ENCODE data around the gene FAR2. TPM values are rescaled to one million over a fixed set of nuclear protein-coding genes. Genes with fewer than 3 reads are reported as not detected.

FAR2 gene
- polyA plus RNA-seq, 1 donor (not counting 4 experiments of a cell fraction or from before 2014, with no cell fraction given) = 9.2 TPM

GRCh38 chr12:29310899-29311298, 161.8 kb downstream of the FAR2 start:
- no peak for FAIRE-seq

GRCh38 chr12:29314416-29314815, 165.3 kb downstream of the FAR2 start:
- H3K9me3 ChIP-seq (ENCODE audit: control insufficient read depth, low read depth, low read length) = no peaks in the 10 kb centered on the region
- no peaks in the 10 kb centered on the region for H3K27me3 ChIP-seq (ENCODE audit: control insufficient read depth, extremely low read depth, insufficient read depth, low read length)
- no peak overlapping the region for H3K4me2 ChIP-seq (ENCODE audit: control insufficient read depth, extremely low read depth, insufficient read depth, low read depth, low read length)
- no peaks in the 10 kb centered on the region for H3K9me1 ChIP-seq (ENCODE audit: control insufficient read depth, extremely low read depth, insufficient read depth, low read length)
- H3K79me2 ChIP-seq (ENCODE audit: control insufficient read depth, insufficient read depth, low read length) = no peaks in the 10 kb centered on the region
- no peak for FAIRE-seq
- H3K36me3 ChIP-seq (ENCODE audit: control insufficient read depth in 2 of 2, extremely low read depth in 1 of 2, insufficient read depth in 2 of 2, low read length in 2 of 2) = no peaks in the 10 kb centered on the region
- no peak overlapping the region for H3K4me3 ChIP-seq (ENCODE audit: control insufficient read depth in 2 of 3, extremely low read depth in 1 of 3, insufficient read depth in 2 of 3, low read depth in 1 of 3, low read length in 3 of 3)
- TF ChIP-seq EZH2 (IDR thresholded peaks at IDR 0.05; ENCODE audit: low read length) (no peak), CTCF (optimal IDR thresholded peaks at IDR 0.05 in 1 of 3, IDR thresholded peaks at IDR 0.05 in 1 of 3, conservative IDR thresholded peaks at IDR 0.05 in 1 of 3; ENCODE audit: extremely low read depth in 1 of 3, insufficient read depth in 2 of 3, low read length in 3 of 3) (no peak)
- no peaks in the 10 kb centered on the region for H4K20me1 ChIP-seq (ENCODE audit: control insufficient read depth, extremely low read depth, insufficient read depth, low read length)
- no peak overlapping the region for H3K27ac ChIP-seq (ENCODE audit: control insufficient read depth, insufficient read depth, low read length)
- H2AFZ ChIP-seq (ENCODE audit: control insufficient read depth, low read length) = no peak overlapping the region
- peaks cover 4% of the 10 kb centered on the region for H3K4me1 ChIP-seq (ENCODE audit: control insufficient read depth, extremely low read depth, insufficient read depth, low read length)
- no peak overlapping the region for H3K9ac ChIP-seq (ENCODE audit: control insufficient read depth, extremely low read depth, insufficient read depth, low read length)
- dilution Hi-C loops (cut with MboI; ENCODE audit: extremely low pct_ligation_motif_present, low sequenced_read_pairs) = no loop called here
- DNase-seq (ENCODE audit: low read depth, low spot score) = no peak

More at GRCh38 chr12:29310899-29311298, 161.8 kb downstream of the FAR2 start:
- H3K36me3 ChIP-seq (ENCODE audit: control insufficient read depth in 2 of 2, extremely low read depth in 1 of 2, insufficient read depth in 2 of 2, low read length in 2 of 2) = no peaks in the 10 kb centered on the region
- no peaks in the 10 kb centered on the region for H3K79me2 ChIP-seq (ENCODE audit: control insufficient read depth, insufficient read depth, low read length)
- TF ChIP-seq EZH2 (IDR thresholded peaks at IDR 0.05; ENCODE audit: low read length) (no peak), CTCF (optimal IDR thresholded peaks at IDR 0.05 in 1 of 3, IDR thresholded peaks at IDR 0.05 in 1 of 3, conservative IDR thresholded peaks at IDR 0.05 in 1 of 3; ENCODE audit: extremely low read depth in 1 of 3, insufficient read depth in 2 of 3, low read length in 3 of 3) (no peak)
- H3K4me1 ChIP-seq (ENCODE audit: control insufficient read depth, extremely low read depth, insufficient read depth, low read length) = no peaks in the 10 kb centered on the region
- no peaks in the 10 kb centered on the region for H4K20me1 ChIP-seq (ENCODE audit: control insufficient read depth, extremely low read depth, insufficient read depth, low read length)
- dilution Hi-C loops (cut with MboI; ENCODE audit: extremely low pct_ligation_motif_present, low sequenced_read_pairs) = no loop called here
- no peak overlapping the region for H3K27ac ChIP-seq (ENCODE audit: control insufficient read depth, insufficient read depth, low read length)
- H3K4me3 ChIP-seq (ENCODE audit: control insufficient read depth in 2 of 3, extremely low read depth in 1 of 3, insufficient read depth in 2 of 3, low read depth in 1 of 3, low read length in 3 of 3) = no peak overlapping the region
- no peaks in the 10 kb centered on the region for H3K27me3 ChIP-seq (ENCODE audit: control insufficient read depth, extremely low read depth, insufficient read depth, low read length)
- H2AFZ ChIP-seq (ENCODE audit: control insufficient read depth, low read length) = no peak overlapping the region
- H3K9me1 ChIP-seq (ENCODE audit: control insufficient read depth, extremely low read depth, insufficient read depth, low read length) = no peaks in the 10 kb centered on the region
- H3K9me3 ChIP-seq (ENCODE audit: control insufficient read depth, low read depth, low read length) = no peaks in the 10 kb centered on the region
- no peak for DNase-seq (ENCODE audit: low read depth, low spot score)
- H3K9ac ChIP-seq (ENCODE audit: control insufficient read depth, extremely low read depth, insufficient read depth, low read length) = no peak overlapping the region
- H3K4me2 ChIP-seq (ENCODE audit: control insufficient read depth, extremely low read depth, insufficient read depth, low read depth, low read length) = no peak overlapping the region

All from keratinocyte (primary cell).